ENCODE measurements around the gene MYMX.
"Not testable (repeated sequence)": the region's sequence is repeated elsewhere in the genome, so short reads cannot be mapped to it uniquely, and the experiment has no call there.

The MYMX gene

GRCh38 chr6:44216677-44217331 lies at the start of gene MYMX:
MYMX (plus strand) TSS chr6:44216926; CDS start chr6:44217472, 546 bp downstream.
- DNase-seq (ENCODE audit: insufficient read length, low spot score), result no peak
- no peak for FAIRE-seq

- FAIRE-seq, result no peak
- no peak for DNase-seq (ENCODE audit: insufficient read length, low spot score)
Measured at GRCh38 chr6:44167567-44167966, 49.2 kb upstream of the MYMX start.

GRCh38 chr6:44169154-44169553 lies 47.6 kb upstream of the MYMX start:
- FAIRE-seq (no peak), DNase-seq (ENCODE audit: insufficient read length, low spot score) (no peak)

GRCh38 chr6:44169886-44170570 lies 46.7 kb upstream of the MYMX start:
- FAIRE-seq, result no peak
- no peak for DNase-seq (ENCODE audit: insufficient read length, low spot score)

- FAIRE-seq (no peak), DNase-seq (ENCODE audit: insufficient read length, low spot score) (no peak)
Measured at GRCh38 chr6:44171899-44172546, 44.7 kb upstream of the MYMX start.

- peak; percentile 93 for DNase-seq (ENCODE audit: insufficient read length, low spot score)
- FAIRE-seq, result peak; percentile 73
Measured at GRCh38 chr6:44172731-44173500, 43.8 kb upstream of the MYMX start.

- no peak for FAIRE-seq
- no peak for DNase-seq (ENCODE audit: insufficient read length, low spot score)
Measured at GRCh38 chr6:44176130-44176761, 40.5 kb upstream of the MYMX start.

GRCh38 chr6:44176762-44177509 lies 39.8 kb upstream of the MYMX start:
- DNase-seq (ENCODE audit: insufficient read length, low spot score) (peak; percentile 35), FAIRE-seq (no peak)

- DNase-seq (ENCODE audit: insufficient read length, low spot score) (no peak), FAIRE-seq (no peak)
Measured at GRCh38 chr6:44177691-44178423, 38.9 kb upstream of the MYMX start.

GRCh38 chr6:44178424-44179071 lies 38.2 kb upstream of the MYMX start:
- DNase-seq (ENCODE audit: insufficient read length, low spot score), result no peak
- no peak for FAIRE-seq

GRCh38 chr6:44179072-44179536 lies 37.6 kb upstream of the MYMX start:
- DNase-seq (ENCODE audit: insufficient read length, low spot score), result no peak
- no peak for FAIRE-seq

GRCh38 chr6:44179648-44180047 lies 37.1 kb upstream of the MYMX start:
- FAIRE-seq, result no peak
- no peak for DNase-seq (ENCODE audit: insufficient read length, low spot score)

GRCh38 chr6:44180406-44180805 lies 36.3 kb upstream of the MYMX start:
- DNase-seq (ENCODE audit: insufficient read length, low spot score), result no peak
- FAIRE-seq, result no peak

- FAIRE-seq, result no peak
- no peak for DNase-seq (ENCODE audit: insufficient read length, low spot score)
Measured at GRCh38 chr6:44180886-44181285, 35.8 kb upstream of the MYMX start.

- FAIRE-seq; DNase-seq (ENCODE audit: insufficient read length, low spot score): not testable (repeated sequence)
Measured at GRCh38 chr6:44181784-44182183, 34.9 kb upstream of the MYMX start.

GRCh38 chr6:44182911-44183390 lies 33.8 kb upstream of the MYMX start:
- DNase-seq (ENCODE audit: insufficient read length, low spot score), result no peak
- FAIRE-seq, result no peak

GRCh38 chr6:44183783-44184182 lies 32.9 kb upstream of the MYMX start:
- no peak for DNase-seq (ENCODE audit: insufficient read length, low spot score)
- no peak for FAIRE-seq

GRCh38 chr6:44185356-44185755 lies 31.4 kb upstream of the MYMX start:
- DNase-seq (ENCODE audit: insufficient read length, low spot score); FAIRE-seq: not testable (repeated sequence)
